ENCODE data around the gene UIMC1.
A peak's percentile ranks its signal among the peaks of the same experiment; 100 is the strongest.
"Not testable (repeated sequence)": the region's sequence is repeated elsewhere in the genome, so short reads cannot be mapped to it uniquely, and the experiment has no call there.

The UIMC1 gene

GRCh38 chr5:177005619-177006264 lies 837 bp downstream of the UIMC1 start:
- DNase-seq, result peak; percentile 80

- no peak for DNase-seq
These were observed 1.6 kb downstream of the UIMC1 start for GRCh38 chr5:177004961-177005360.

- no peak for DNase-seq
These were observed 2.9 kb downstream of the UIMC1 start for GRCh38 chr5:177003649-177004048.

GRCh38 chr5:176999526-176999925 lies 7.1 kb downstream of the UIMC1 start:
- not testable (repeated sequence) for DNase-seq

GRCh38 chr5:176998828-176999227 lies 7.8 kb downstream of the UIMC1 start:
- DNase-seq, result no peak

GRCh38 chr5:176996780-176997179 lies 9.8 kb downstream of the UIMC1 start:
- no peak for DNase-seq

- DNase-seq, result no peak
These were observed 10.4 kb downstream of the UIMC1 start for GRCh38 chr5:176995896-176996767.

- no peak for DNase-seq
These were observed 11.5 kb downstream of the UIMC1 start for GRCh38 chr5:176995122-176995490.

- DNase-seq, result no peak
These were observed 12.0 kb downstream of the UIMC1 start for GRCh38 chr5:176994460-176995121.

- not testable (repeated sequence) for DNase-seq
These were observed 13.5 kb downstream of the UIMC1 start for GRCh38 chr5:176993081-176993480.

GRCh38 chr5:176987583-176987982 lies 19.0 kb downstream of the UIMC1 start:
- no peak for DNase-seq

GRCh38 chr5:176986280-176986679 lies 20.3 kb downstream of the UIMC1 start:
- DNase-seq, result no peak

- DNase-seq, result no peak
These were observed 21.1 kb downstream of the UIMC1 start for GRCh38 chr5:176985516-176985915.

- not testable (repeated sequence) for DNase-seq
These were observed 22.4 kb downstream of the UIMC1 start for GRCh38 chr5:176984176-176984575.

GRCh38 chr5:176983593-176983992 lies 23.0 kb downstream of the UIMC1 start:
- not testable (repeated sequence) for DNase-seq

- DNase-seq, result not testable (repeated sequence)
These were observed 23.5 kb downstream of the UIMC1 start for GRCh38 chr5:176983112-176983511.

- no peak for DNase-seq
These were observed 25.8 kb downstream of the UIMC1 start for GRCh38 chr5:176980818-176981217.

- no peak for DNase-seq
These were observed 26.9 kb downstream of the UIMC1 start for GRCh38 chr5:176979669-176980068.

- no peak for DNase-seq
These were observed 40.9 kb downstream of the UIMC1 start for GRCh38 chr5:176965633-176966032.

GRCh38 chr5:176959051-176959450 lies 47.5 kb downstream of the UIMC1 start:
- no peak for DNase-seq

GRCh38 chr5:176956756-176957155 lies 49.8 kb downstream of the UIMC1 start:
- no peak for DNase-seq

GRCh38 chr5:176955895-176956294 lies 50.7 kb downstream of the UIMC1 start:
- DNase-seq, result no peak

- DNase-seq, result no peak
These were observed 52.5 kb downstream of the UIMC1 start for GRCh38 chr5:176954050-176954449.
